ENCODE results near the gene RAD17. TPM values are rescaled to one million over a fixed set of nuclear protein-coding genes. Genes with fewer than 3 reads are reported as not detected.
"Not testable (repeated sequence)": the region's sequence is repeated elsewhere in the genome, so short reads cannot be mapped to it uniquely, and the experiment has no call there.

The RAD17 gene
- total RNA-seq, 1 experiment from 2014 or later, result 19.3 TPM

- intact Hi-C loops (cut with micrococcal nuclease; ENCODE audit: unreplicated experiment), result no loop called here
- ChIA-PET CTCF (no interaction called here), POLR2A (ENCODE audit: low non-redundant PET) (no interaction called here)
- DNase-seq (ENCODE audit: low spot score), result no peak
- Histone ChIP-seq H3K9me3 (ENCODE audit: low read depth, low read length, poor library complexity, severe bottlenecking) (no peaks in the 10 kb centered on the region), H3K27me3 (replicated peaks; ENCODE audit: insufficient read depth, low read depth, low read length, poor library complexity) (no peaks in the 10 kb centered on the region), H3K27ac (ENCODE audit: low read depth, low read length, poor library complexity, severe bottlenecking) (no peak overlapping the region), H3K36me3 (ENCODE audit: insufficient read depth, low read length, poor library complexity, severe bottlenecking) (no peaks in the 10 kb centered on the region), H3K4me3 (ENCODE audit: low read depth, low read length, poor library complexity, severe bottlenecking) (no peak overlapping the region), H3K4me1 (ENCODE audit: insufficient read depth, low read length, poor library complexity, severe bottlenecking) (no peaks in the 10 kb centered on the region)
- no TSS peak for BruUV-seq (replicated peaks)
- TF ChIP-seq EZH2 (IDR thresholded peaks at IDR 0.05; ENCODE audit: borderline replicate concordance, low read depth, low read length, poor library complexity, severe bottlenecking), result no peak
- TF ChIP-seq CTCF (conservative IDR thresholded peaks at IDR 0.05; ENCODE audit: low read depth, low read length), result no peak
Measured at GRCh38 chr5:69444127-69444754, 74.6 kb downstream of the RAD17 start.

- Histone ChIP-seq H3K4me1 (ENCODE audit: insufficient read depth, low read length, poor library complexity, severe bottlenecking) (no peaks in the 10 kb centered on the region), H3K27me3 (replicated peaks; ENCODE audit: insufficient read depth, low read depth, low read length, poor library complexity) (no peaks in the 10 kb centered on the region), H3K36me3 (ENCODE audit: insufficient read depth, low read length, poor library complexity, severe bottlenecking) (no peaks in the 10 kb centered on the region), H3K4me3 (ENCODE audit: low read depth, low read length, poor library complexity, severe bottlenecking) (no peak overlapping the region), H3K27ac (ENCODE audit: low read depth, low read length, poor library complexity, severe bottlenecking) (no peak overlapping the region), H3K9me3 (ENCODE audit: low read depth, low read length, poor library complexity, severe bottlenecking) (no peaks in the 10 kb centered on the region)
- TF ChIP-seq EZH2 (IDR thresholded peaks at IDR 0.05; ENCODE audit: borderline replicate concordance, low read depth, low read length, poor library complexity, severe bottlenecking) (no peak), CTCF (conservative IDR thresholded peaks at IDR 0.05; ENCODE audit: low read depth, low read length) (no peak)
- CTCF ChIA-PET, result no interaction called here
- no peak for DNase-seq (ENCODE audit: low spot score)
- intact Hi-C loops (cut with micrococcal nuclease; ENCODE audit: unreplicated experiment), result no loop called here
- POLR2A ChIA-PET (ENCODE audit: low non-redundant PET), result no interaction called here
- BruUV-seq (replicated peaks), result no TSS peak
Measured at GRCh38 chr5:69449511-69449910, 79.9 kb downstream of the RAD17 start.

GRCh38 chr5:69450116-69450515, 80.5 kb downstream of the RAD17 start:
- Histone ChIP-seq H3K27ac (ENCODE audit: low read depth, low read length, poor library complexity, severe bottlenecking) (no peak overlapping the region), H3K27me3 (replicated peaks; ENCODE audit: insufficient read depth, low read depth, low read length, poor library complexity) (no peaks in the 10 kb centered on the region), H3K4me1 (ENCODE audit: insufficient read depth, low read length, poor library complexity, severe bottlenecking) (no peaks in the 10 kb centered on the region), H3K9me3 (ENCODE audit: low read depth, low read length, poor library complexity, severe bottlenecking) (no peaks in the 10 kb centered on the region), H3K4me3 (ENCODE audit: low read depth, low read length, poor library complexity, severe bottlenecking) (no peak overlapping the region), H3K36me3 (ENCODE audit: insufficient read depth, low read length, poor library complexity, severe bottlenecking) (no peaks in the 10 kb centered on the region)
- CTCF ChIA-PET, result no interaction called here
- no peak for TF ChIP-seq CTCF (conservative IDR thresholded peaks at IDR 0.05; ENCODE audit: low read depth, low read length)
- TF ChIP-seq EZH2 (IDR thresholded peaks at IDR 0.05; ENCODE audit: borderline replicate concordance, low read depth, low read length, poor library complexity, severe bottlenecking), result no peak
- POLR2A ChIA-PET (ENCODE audit: low non-redundant PET), result no interaction called here
- no TSS peak for BruUV-seq (replicated peaks)
- intact Hi-C loops (cut with micrococcal nuclease; ENCODE audit: unreplicated experiment), result no loop called here
- DNase-seq (ENCODE audit: low spot score), result no peak

- CTCF ChIA-PET; H3K27ac ChIP-seq (ENCODE audit: low read depth, low read length, poor library complexity, severe bottlenecking); POLR2A ChIA-PET (ENCODE audit: low non-redundant PET); H3K4me3 ChIP-seq (ENCODE audit: low read depth, low read length, poor library complexity, severe bottlenecking); H3K9me3 ChIP-seq (ENCODE audit: low read depth, low read length, poor library complexity, severe bottlenecking); BruUV-seq (replicated peaks); H3K36me3 ChIP-seq (ENCODE audit: insufficient read depth, low read length, poor library complexity, severe bottlenecking); H3K4me1 ChIP-seq (ENCODE audit: insufficient read depth, low read length, poor library complexity, severe bottlenecking); intact Hi-C loops (cut with micrococcal nuclease; ENCODE audit: unreplicated experiment); DNase-seq (ENCODE audit: low spot score); H3K27me3 ChIP-seq (replicated peaks; ENCODE audit: insufficient read depth, low read depth, low read length, poor library complexity): not testable (repeated sequence)
Measured at GRCh38 chr5:69450527-69450926, 80.9 kb downstream of the RAD17 start.

Measured in A673 (cell line).